PC-9 (cell line): ENCODE results near the gene CCDC63.

Source experiments
- CTCF ChIP-seq: fragments of 200-600 bp; sonication (generic); conservative IDR thresholded peaks from 2 replicates; pipeline ENCODE4 v1.6.1; 2017; ENCODE audit warnings: mixed run types, antibody characterized with exemption, mild to moderate bottlenecking, moderate library complexity
- EZH2 ChIP-seq: fragments of 200-600 bp; sonication (generic); IDR thresholded peaks from 2 replicates; pipeline ENCODE4 v1.8.0; 2017; ENCODE audit warnings: antibody characterized with exemption, low read depth

GRCh38 chr12:110813285-110813684, 33.5 kb upstream of the CCDC63 start:
- TF ChIP-seq CTCF, result no peak
- no peak for TF ChIP-seq EZH2
